ENCODE results near the gene CACNA2D1.

Gene CACNA2D1

DNA sequence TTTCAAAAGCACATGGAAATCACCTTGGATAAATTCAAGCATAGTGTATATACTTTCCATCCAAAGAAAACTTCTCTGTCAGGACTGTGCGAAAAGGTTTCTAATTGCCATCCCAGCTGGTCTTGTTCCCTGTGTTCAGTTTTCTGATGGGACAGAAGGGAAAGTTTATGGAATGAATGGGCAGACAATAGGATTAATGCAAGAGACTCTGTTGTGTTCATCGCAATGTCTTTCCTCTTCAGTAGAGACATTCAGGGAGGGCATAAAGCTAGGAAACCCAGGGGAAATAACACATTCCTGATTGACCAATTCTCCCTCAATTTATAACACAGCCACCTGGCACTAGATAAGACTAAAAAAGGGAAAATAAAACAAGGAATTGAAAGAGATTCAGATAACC, 78.9 kb downstream of the CACNA2D1 start:
- TF ChIP-seq, protein P1, sequence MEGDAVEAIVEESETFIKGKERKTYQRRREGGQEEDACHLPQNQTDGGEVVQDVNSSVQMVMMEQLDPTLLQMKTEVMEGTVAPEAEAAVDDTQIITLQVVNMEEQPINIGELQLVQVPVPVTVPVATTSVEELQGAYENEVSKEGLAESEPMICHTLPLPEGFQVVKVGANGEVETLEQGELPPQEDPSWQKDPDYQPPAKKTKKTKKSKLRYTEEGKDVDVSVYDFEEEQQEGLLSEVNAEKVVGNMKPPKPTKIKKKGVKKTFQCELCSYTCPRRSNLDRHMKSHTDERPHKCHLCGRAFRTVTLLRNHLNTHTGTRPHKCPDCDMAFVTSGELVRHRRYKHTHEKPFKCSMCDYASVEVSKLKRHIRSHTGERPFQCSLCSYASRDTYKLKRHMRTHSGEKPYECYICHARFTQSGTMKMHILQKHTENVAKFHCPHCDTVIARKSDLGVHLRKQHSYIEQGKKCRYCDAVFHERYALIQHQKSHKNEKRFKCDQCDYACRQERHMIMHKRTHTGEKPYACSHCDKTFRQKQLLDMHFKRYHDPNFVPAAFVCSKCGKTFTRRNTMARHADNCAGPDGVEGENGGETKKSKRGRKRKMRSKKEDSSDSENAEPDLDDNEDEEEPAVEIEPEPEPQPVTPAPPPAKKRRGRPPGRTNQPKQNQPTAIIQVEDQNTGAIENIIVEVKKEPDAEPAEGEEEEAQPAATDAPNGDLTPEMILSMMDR (conservative IDR thresholded peaks at IDR 0.05; ENCODE audit: low read depth, low read length), result no peak
- no peak for DNase-seq (ENCODE audit: low read depth)
- no peak overlapping the region for H3K4me3 ChIP-seq (ENCODE audit: low read length)

DNA sequence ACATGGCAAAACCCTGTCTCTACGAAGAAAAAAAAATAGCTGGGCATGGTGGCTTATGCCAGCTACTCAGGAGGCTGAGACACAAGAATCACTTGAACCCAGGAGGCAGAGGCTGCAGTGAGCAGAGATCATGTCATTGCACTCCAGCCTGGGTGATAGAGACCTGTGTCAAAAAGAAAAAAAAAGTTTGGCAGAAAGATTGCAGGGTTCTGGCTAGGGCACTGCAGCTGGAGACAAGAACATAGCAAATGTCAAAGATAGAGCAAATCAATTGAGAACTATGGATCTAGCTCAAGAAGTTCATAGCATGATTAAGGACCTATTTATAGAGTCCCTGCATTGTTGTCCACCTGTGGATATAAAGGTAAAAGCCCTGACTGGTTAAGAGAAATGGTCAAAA, 79.5 kb downstream of the CACNA2D1 start:
- H3K4me3 ChIP-seq (ENCODE audit: low read length), result no peak overlapping the region
- DNase-seq (ENCODE audit: low read depth), result no peak
- TF ChIP-seq, protein P1 (conservative IDR thresholded peaks at IDR 0.05; ENCODE audit: low read depth, low read length), result no peak

DNA sequence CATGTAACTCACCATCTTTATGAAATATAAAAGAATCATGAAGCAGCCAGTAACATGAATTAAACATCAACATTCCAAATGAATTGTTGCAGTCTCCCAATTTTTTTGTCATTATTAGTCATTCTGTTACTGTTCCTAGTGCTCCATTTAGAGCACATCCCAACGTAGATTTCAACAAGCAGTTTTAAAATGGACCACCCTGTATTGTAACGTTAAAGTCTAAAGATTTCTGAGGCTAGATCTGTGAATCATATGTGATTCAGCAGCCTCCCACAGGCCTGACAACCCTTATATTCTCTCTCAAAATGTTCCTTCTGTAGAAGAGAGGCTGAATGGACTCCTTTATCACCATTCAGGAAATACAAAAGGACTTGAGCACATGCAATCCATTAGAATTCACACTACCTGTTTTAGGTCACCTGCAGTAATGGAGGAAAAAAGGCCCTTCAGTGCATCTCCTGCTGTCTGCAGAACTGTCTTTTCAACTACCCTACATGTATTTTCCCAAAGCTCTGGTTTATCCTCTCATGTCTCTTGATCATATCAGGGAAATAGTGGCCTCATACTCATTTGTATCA, 81.4 kb downstream of the CACNA2D1 start:
- TF ChIP-seq, protein P1 (conservative IDR thresholded peaks at IDR 0.05; ENCODE audit: low read depth, low read length), result no peak
- H3K4me3 ChIP-seq (ENCODE audit: low read length), result no peak overlapping the region
- no peak for DNase-seq (ENCODE audit: low read depth)

GRCh38 chr7:82360591-82361368, 82.8 kb downstream of the CACNA2D1 start:
- no peak for DNase-seq (ENCODE audit: low read depth)
- TF ChIP-seq, protein P1 (conservative IDR thresholded peaks at IDR 0.05; ENCODE audit: low read depth, low read length), result no peak
- no peak overlapping the region for H3K4me3 ChIP-seq (ENCODE audit: low read length)

DNA sequence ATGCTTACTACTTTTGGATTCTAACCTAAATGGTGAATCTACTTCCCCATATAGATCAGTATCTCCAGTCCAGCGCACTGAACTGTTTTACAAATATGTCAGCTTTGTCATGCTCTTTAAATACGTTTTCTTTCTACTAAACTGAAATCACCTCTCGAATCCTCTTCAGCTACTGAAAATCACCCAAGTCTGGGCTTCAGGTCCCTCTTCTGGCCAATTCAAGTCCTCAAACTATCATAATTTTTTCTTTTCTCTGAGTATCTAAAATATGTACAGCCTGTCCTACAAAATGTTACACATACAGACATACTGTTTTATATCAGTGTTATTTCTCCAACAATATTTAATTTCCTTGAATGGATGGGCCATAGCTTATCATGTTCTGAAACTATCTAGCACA, 84.2 kb downstream of the CACNA2D1 start:
- no peak for DNase-seq (ENCODE audit: low read depth)
- TF ChIP-seq, protein P1 (conservative IDR thresholded peaks at IDR 0.05; ENCODE audit: low read depth, low read length), result no peak

GRCh38 chr7:82358923-82359322, 84.7 kb downstream of the CACNA2D1 start:
- no peak for DNase-seq (ENCODE audit: low read depth)
- TF ChIP-seq, protein P1 (conservative IDR thresholded peaks at IDR 0.05; ENCODE audit: low read depth, low read length), result no peak

More for the DNA sequence above, 84.2 kb downstream of the CACNA2D1 start:
- H3K4me3 ChIP-seq (ENCODE audit: low read length), result no peak overlapping the region

More at GRCh38 chr7:82358923-82359322, 84.7 kb downstream of the CACNA2D1 start:
- H3K4me3 ChIP-seq (ENCODE audit: low read length), result no peak overlapping the region
